Colon (tissue), 2 donors: Measurements from ENCODE around the gene HEYL.

Experiments used
- FAIRE-seq: peaks from 2 replicates; lab custom pipeline; 2012; peaks lifted over from hg19 to GRCh38; lab: Jason Lieb, UNC
- donor health status: control.
- donor health status: control.

HEYL gene

GRCh38 chr1:39637361-39637760 lies 2.1 kb downstream of the HEYL start:
- no peak for FAIRE-seq

DNA sequence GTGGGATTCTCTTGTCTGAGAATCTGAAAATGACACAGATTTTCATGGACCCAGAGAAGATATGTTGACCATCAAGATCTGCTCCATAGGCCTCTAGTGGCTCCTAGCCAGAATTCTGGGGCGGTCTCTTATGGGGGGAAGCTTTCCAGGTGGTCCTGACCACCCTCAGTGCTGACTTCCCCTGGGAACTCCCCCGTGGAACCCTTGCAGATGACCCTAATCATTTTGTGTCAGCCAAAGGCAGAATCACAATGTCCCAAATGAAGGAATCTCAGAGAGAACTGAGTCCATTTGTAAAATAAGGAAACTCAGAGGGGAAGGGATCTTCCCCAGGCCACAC lies 3.6 kb downstream of the HEYL start:
- no peak for FAIRE-seq

- FAIRE-seq, result no peak
These were observed 4.1 kb downstream of the HEYL start for GRCh38 chr1:39635205-39635870.

DNA sequence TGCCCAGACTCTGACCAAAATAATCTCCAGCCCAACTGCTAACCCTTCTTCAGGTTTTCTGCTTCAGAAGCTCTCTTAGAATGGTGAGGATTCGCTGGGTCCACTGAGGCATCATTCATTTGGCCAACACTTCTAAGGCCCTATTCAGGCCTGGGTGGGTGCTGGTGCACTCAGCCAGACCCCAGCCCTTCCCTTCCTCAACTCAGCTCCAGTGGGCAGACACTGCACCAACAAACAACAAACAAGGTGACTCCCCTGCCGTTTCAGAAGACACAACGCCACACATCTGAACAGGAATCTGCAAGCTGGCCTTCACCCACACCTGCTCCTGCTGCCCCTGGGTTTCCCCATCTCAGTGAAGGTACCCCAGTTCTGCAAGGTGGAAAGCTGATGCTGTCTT lies 6.0 kb downstream of the HEYL start:
- no peak for FAIRE-seq

DNA sequence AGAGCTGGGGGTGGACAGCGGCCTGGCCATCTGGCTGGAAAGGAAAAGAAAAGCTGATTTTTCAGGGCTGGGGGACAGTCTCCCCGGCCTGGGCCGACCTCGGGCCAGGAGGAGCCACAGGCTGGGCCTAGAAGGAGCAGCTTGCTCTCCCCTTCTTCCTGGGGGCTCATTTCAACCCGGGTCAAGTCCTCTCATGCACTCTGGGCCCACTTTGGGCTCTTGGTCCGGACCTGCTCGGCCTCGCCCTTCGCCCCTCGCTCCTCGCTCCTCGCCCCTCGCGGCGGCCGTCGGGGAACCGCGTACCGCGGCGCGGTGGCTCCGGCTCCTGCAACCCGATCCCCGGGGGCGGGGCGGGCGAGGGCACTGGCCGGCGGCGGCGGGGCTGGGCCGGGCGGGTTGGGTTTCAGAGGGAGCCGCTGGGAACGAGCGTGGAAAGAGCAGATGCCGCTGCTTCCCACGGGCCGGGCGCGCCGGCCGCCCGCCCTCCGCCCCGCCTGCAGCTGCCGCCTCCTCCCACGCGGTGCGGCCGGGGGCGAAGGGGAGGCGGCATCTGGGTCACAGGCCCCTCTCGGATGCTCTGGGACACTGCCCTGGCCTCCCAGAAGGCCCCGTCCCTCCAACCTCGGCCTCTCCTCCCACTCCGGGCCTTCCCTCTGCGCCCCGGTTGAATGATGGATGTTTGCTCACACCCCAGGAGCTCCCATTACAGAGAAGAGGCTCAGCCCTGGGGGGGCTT lies 6.6 kb downstream of the HEYL start:
- FAIRE-seq, result no peak

GRCh38 chr1:39632323-39632681 lies 7.1 kb downstream of the HEYL start:
- FAIRE-seq, result no peak

GRCh38 chr1:39631361-39632322 lies 7.8 kb downstream of the HEYL start:
- FAIRE-seq, result no peak

- FAIRE-seq, result no peak
These were observed 10.6 kb downstream of the HEYL start for GRCh38 chr1:39628807-39629350.

DNA sequence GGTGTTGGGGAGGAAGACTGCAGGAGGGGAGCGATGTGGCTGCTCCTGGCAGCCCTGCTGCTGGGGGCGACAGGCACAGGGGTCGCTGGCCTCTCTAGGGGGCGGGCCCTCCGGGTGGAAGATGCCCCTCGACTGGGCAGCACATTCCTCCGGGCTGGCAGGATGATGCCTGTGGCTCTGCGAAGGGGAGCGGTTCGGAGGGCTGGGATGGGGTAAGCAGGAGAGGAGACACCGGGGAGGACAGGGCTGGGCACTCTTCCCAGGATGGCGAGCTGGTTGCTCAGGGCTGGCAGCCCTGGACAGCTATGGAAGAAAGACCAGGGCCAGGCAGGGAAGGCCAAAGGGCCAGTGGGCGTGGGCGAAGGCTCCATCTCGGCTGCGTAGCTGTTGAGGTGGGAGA lies 12.8 kb downstream of the HEYL start:
- no peak for FAIRE-seq

DNA sequence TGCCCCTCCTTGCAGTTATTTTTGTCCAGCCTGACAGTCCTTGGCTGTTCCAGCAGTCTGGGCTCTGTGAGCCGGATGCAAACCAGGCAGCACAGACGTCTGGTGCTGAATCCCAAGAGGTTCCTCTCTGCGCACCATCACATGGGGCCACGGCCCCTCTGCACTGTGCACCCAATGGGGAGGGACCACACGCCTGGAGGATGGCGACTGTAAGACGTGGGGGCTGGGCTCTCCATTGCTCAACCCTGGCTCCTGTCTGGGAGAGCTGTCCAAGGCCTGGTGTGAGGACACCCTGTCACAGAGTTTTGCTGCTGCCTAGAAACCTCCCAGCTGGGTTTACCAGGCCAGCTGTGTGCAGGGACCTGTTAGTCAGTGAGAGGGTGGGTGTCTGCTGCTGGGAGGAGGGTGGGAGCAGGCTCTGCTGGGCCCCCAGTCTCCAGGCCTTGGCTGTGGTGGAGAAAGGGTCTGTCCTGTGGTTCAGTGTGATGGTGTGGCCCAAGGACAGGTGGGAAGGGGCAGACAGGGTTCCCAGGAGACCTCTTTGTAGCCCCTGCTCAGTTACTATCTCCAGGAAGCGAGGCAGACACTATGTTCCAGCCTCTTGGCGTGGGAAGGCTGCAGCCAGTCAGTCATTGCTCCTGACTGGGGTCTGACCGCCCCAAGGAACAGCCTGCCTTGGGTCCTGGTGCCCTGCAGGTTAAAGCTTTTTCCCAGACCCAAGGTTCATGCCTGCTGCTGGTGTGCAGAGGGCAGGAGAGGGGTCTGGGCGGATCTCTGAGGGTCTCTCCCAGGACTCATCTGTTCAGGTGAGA lies 13.8 kb downstream of the HEYL start:
- no peak for FAIRE-seq

DNA sequence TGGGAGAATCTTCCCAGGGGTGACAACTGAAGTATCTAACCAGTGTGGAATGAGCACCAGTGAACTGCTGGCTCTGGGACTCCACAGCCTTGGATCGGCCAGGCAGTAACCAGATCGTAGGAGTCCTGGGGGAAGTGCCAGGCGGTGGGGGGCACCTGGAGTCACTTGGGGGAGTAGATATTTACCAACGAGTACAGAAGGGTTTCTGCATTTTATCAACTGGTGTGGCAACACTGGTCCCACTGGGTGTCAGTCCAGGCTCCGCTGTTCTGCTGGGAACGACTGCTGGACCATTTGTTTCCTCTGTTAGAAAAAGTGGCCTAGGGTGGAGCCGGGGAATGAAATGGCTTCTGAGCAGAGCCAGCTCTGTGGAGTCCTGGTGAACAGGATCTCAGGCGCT lies 14.4 kb downstream of the HEYL start:
- no peak for FAIRE-seq

DNA sequence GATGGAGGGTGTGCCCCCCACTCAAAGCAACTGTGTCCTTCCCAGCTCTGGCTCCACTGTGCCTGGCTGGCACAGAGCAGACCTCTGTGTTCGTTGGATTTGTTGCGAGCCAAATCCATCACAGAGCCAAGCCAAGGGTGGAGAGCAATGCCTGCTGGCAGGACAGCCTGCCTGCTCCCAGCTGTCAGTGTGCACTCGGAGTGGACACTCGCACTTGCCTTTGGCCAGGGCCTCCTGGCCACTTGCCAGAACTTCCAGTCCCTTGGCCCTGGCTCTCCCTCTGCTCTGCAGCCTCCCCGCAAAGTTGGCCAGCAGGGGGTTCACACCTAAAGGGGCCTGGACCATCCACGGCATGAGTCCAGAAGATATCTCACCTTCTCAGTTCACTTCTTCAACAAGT lies 16.4 kb downstream of the HEYL start:
- no peak for FAIRE-seq

GRCh38 chr1:39622427-39622826 lies 17.0 kb downstream of the HEYL start:
- FAIRE-seq, result no peak

DNA sequence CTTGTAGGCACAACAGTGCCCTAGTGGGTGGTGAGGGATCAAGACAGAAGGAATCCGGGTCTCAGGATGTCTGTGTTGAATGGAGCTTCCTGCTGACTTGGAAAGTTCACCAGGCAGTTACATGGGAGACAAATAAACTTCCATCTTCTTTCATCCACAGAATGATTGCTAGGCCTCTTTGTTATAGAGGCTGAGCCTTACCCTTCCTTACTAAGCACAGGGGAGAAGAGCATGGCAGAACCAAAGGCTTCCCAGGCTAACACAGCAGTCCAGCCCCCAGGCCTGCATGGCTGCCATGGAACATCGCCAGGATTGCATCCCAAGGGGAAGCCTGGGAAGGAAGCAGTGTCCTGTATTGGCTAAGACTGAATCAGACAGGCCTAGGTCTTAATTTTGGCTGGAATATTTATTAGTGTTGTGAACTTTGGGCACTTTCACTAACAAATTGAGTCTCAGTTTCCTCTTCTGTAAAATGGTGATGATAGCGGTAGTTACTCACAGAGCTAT lies 18.7 kb downstream of the HEYL start:
- FAIRE-seq, result no peak

- no peak for FAIRE-seq
These were observed 21.9 kb downstream of the HEYL start for GRCh38 chr1:39617488-39618049.

GRCh38 chr1:39615086-39615673 lies 24.3 kb downstream of the HEYL start:
- FAIRE-seq, result no peak

GRCh38 chr1:39614488-39614887 lies 25.0 kb downstream of the HEYL start:
- no peak for FAIRE-seq

DNA sequence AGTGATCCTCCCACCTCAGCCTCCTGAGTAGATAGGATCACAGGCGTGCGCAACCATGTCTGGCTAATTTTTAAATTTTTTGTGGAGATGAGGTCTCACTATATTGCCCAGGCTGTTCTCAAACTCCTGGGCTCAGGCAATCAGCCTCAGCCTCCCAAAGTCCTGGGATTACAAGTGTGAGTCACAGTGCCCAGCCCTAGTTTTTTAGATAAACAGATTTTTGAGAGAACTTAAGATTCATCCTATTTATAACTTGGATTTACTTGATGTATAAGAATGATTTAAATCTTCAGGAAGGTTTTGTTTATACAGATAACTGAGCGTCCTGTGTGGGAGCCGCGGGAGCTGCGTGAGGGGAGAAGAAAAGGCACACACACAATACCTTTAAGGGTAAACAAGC lies 26.2 kb downstream of the HEYL start:
- FAIRE-seq, result no peak

DNA sequence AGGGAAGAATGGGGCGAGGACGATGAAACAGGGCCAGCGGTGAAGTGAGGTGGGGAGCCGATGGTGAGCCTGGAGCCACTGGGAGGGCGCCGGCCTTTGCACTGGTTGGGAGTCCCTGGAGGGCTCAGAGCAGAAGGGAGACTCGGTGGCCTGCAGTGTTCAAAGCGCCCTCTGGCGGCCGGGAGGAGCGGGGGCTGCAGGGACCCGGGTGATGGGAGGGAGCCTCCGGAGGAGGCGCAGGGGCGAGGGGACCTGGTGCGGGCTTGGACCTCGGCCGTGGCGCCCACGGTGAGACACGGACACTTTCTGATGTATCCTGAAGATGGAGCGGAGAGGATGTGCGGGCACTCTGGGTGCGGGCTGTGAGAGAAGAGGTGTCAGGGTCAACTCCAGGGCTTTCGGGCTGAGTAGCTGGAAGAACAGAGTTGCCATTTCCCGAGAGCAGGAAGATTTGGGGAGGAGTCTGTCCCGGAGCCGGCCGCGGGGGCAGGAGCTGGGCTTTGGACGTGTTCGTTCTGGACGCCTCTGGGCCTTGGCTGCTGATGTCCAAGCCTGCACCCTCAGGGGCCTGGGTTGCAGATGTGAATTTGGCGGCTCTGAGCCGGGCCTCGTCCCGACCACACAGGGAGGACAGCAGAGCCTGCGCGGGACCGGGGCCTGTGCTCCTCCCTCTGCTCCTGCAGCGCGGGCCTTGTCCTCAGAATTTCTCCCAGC lies 29.7 kb downstream of the HEYL start:
- FAIRE-seq, result no peak

DNA sequence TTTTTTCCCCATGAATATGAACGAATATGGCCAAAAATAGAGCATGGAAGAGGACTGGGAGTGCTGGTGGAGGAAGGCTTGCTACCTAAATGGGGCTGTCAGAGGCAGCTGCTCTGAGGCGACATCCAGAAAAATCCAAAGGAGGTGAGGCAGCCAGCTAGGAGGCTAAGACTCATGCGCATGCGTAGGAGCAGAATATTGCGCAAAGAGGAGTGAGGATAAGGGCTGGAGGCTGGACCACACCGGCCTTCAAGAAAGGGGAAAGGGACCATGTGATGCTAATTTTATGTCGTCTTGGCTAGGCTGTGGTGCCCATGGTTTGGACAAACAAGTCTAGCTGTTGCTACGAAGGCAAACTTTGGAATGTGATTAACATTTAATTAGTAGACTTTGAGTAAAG lies 30.5 kb downstream of the HEYL start:
- no peak for FAIRE-seq
